Renal cortex interstitium (tissue), 11 donors: ENCODE data around the gene TP73. TPM values are rescaled to one million over a fixed set of nuclear protein-coding genes. Genes with fewer than 3 reads are reported as not detected.

Experiments used
- DNase-seq, 11 donors: peaks; one replicate each; pipeline ENCODE4 v3.0.0-alpha.2; 2013; ENCODE audit warnings: low read depth in 9 of 11, low spot score in 4 of 11; ENCODE audit errors: extremely low read depth in 1 of 11
- polyA plus RNA-seq, 3 donors: library from polyadenylated mRNA; unstranded; fragments of 120-200 nt; gene quantifications; one replicate each; pipeline ENCODE4 v1.2.1, GENCODE V29; 2013; ENCODE audit not compliant: insufficient read length in 3 of 3

Gene TP73
- polyA plus RNA-seq, 3 donors, result 0.37 to 0.73 (median 0.73) TPM

DNA sequence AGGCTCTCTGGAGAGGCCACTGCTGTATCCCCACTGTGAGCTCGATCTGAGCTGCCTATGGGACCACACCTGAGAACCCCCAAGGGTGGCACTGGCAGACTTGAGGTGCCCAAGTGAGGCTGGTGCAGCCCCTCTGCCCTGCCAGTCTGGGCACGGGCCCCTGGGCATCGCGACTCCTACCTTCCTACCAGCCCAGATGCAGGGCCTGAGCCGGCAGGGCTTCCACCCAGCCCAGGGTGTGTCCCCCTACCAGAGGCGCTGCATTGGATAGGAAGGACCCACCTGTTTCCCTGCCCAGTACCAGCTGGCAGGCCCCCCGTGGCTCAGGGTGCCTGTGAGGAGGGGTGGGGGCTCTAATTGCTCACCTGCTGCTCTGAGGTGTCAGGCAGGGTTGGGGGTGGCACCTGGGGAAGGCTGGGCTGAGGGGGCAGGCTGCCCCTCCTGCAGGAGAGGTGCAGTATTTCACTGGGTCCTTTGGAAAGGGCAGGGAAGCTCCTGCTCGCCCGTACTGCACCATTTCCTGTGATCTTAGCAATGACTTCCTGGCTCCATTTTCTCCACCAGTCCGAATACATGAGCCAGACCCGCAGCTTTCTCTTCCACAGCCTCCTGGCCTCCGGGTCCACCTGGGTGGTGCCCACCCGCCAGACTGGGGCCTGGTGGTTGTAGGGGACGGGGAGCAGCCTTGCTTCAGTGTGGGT lies 11.8 kb downstream of the TP73 start:
- DNase-seq, result no peak

DNA sequence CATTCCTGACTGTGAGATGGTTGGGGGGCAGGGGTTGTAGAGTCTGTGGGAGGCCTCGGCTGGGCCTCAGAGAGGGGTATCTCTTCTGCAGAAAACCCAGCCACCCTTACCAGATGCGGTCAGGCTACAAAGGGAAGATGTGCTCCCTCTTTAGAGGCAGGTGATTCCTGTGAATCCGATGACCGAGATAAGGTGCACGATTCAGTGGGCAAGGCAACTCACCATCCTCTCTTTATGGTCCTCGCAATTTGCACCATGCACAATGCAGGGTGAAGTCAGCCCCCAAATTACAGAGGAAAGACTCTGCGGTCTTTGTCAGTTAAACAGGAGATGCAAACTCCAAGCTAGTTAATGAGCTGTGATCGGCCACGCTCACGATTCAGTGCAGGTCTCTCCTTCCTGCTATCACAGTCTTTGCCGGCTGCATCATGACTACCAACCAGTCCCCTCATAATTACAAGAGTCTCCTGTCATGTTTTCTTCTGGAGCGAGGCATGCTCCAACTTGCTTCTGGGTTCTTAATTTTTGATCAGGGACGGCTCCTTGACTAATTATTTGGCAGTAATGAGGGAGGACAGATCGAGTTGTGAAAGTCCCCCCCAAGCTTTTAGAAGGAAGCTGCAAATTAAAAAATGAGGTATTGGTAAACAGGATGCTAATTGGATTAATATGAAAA lies 12.5 kb downstream of the TP73 start:
- DNase-seq, result no peak

DNA sequence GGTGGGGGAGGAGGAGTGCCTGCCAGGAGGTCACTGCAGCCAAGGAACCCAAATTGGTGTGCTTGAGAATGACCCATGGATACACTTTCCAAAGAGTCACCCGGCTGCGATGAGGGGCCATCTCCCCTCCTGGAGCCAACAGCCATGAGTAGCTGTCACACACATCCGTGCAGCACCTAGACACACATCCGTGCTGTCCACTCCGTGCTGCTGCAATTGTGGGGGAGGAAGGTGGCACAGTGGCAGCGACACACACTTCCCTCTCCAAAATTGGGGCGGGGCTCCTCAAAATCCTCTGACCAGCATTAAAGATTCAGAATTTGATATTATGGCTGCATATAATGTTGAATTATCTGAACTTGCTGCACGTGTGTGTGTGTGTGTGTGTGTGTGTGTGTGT lies 15.8 kb downstream of the TP73 start:
- DNase-seq, result no peak

DNA sequence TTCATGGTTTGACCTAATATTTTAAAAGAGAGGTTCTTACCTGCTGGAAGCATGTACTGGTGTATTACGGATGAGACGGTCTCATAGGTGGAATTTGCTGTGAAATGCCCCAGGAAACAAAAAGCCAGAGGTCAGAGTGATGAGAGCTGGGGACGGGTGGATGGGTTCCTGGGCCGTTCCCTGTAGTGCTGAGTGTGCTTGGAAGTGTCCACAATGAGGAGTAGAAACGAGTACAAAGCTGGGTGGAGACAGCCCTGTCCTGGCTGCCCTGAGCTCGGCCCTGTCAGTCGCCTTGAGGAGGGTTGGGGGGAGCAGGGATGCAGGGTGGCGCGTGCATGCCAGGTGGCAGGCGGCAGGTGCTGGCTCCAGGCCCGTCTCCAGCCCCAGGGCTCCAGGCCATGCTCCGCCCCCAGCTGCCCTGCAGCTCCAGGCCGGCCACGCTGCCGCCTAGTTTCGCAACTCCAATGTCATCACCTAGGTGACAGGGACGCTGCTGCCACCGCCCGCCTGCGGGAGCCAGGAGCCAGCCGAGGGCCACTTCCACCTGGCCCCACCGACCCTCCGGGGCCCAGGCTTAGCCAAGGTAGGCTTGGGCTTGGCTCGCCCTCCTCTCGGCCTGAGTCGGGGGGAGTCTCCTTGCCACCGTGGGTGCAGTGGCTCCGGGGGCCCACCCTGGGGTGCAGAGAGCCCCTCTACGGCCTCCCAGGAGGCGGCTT lies 16.4 kb downstream of the TP73 start:
- peak in 2 of 11 donors; percentile 37 to 48 for DNase-seq

DNA sequence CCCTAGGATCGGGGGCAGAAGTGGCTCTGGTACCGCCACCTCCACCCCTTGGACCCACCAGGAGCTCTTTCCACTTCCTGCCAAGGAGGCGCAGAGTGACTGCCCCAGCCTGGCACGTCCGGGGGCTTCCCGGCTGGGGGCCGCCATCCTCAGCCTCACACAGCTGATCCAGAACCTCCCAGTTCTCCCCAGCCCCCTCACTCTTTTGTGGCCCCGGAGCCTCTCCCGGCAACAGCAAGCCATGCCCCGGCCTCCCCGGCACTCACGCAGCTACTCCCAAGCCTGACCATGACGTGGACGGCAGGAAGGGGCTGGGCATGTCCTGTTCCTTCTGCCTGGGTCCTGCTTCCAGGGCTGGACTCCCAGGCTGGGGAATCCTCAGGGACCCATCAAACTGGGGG lies 17.1 kb downstream of the TP73 start:
- DNase-seq, result no peak

DNA sequence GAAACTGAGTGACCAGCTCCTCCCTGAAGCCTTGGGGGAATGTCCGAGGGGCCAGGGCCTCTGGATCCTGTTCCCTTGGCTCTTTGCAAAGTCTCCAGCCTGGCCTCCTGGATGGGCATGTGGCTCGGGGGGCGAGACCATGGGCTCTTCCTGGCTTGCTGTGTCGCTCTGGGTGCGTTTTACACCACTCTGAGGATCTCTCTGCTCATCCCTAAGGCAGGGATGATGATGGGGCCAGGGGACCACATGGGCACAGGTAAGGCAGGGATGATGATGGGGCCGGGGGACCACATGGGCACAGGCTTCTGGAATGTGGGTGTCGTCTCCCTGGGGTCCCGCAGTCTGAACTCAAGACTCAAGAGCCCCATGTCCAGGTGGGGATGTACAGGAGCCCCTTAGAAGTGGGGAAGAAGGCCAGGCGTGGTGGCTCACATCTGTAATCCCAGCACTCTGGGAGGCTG lies 17.7 kb downstream of the TP73 start:
- DNase-seq, result no peak

DNA sequence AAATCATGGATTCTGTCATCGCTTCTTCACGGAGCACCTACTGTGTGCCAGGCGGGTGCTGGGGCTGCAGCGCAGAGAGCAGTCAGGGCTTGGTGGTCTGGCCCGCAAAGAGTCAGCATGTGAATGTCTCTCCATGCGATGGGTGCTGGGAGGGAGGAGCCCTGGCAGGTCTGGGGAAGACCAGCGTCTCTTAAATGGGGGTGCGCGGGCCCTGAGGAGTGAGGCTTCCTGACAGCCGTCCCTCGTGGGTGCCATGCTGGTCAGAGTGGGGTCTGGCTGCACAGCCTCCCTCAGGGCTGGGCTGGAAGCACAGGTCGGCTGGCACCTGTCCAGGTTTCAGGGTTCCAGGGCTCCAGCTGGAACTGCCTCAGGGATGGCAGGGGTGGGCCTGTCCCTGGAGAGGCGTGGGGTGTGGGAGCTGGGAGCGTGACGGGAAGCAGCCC lies 18.5 kb downstream of the TP73 start:
- no peak for DNase-seq

DNA sequence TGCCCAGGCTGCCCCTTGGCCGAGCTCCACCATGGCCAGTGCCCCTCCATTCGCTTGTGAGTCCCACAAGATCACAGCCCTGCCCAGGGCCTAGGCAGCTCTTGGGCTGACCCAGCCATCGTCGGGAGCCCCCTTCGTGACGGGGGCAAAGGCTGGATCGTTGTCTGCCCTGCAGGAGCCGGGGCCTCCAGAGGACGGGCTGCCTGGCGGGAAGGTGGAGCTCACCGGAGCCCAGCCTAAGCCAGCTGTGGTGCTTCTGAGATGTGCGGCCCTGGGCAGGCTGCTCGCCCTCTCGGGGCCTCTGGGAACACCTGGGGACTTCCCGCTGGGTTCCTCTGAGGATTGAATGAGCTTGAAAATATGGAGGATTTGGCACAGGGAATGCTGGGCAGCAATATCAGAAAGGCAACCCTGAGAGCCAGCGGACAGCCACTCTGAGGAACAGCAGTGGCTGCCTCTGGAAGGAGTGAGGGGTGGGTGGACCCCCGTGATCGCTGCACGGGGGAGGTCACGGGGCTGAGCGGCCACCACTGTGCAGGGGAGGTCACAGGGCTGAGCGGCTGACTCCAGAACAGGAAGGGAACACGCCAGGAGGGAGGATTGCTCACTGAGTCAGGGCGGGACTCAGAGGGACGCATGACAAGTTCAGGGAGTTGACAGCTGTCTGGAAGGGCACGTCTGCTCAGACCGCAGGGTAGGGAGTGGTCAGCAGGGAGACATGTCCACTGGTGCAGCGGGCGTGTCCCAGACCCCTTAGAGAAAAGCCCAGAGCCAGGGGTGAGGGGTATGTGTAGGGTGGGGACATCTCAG lies 19.3 kb downstream of the TP73 start:
- no peak for DNase-seq

DNA sequence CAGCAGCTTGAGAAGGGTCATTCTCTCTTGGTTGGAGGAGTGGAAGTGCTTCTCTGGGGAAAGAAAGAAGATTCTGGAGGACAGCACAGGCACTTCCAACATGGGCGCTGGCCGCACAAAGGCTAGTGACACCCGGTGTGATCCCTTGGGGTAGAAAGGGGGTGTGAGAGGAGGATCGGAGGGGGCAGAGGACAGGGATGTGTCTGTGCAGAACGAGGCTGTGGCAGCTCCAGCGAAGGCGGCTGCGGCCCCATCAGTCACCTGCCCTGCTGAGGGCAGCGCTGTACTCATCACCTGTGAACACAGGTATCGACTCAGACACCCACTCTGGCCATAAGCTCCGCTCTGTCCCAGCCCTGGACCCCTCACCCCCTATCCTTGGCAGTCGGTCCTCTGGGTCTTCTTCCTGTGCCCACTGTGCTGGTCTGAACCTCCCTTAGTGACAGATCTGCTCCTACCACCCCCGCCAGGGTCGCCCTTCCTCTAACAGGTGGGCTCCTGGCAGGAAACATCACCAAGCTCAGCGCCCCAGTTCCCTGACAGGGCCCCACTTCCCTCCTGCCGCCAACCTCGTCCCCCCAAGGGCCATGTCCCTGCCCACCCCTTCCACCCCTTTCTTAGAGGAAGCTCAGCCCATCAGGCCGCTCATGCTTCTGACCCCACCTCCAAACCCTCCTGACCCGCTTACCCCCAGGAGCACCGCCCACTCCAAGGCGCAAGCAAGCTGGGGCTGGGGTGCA lies 20.1 kb downstream of the TP73 start:
- no peak for DNase-seq

DNA sequence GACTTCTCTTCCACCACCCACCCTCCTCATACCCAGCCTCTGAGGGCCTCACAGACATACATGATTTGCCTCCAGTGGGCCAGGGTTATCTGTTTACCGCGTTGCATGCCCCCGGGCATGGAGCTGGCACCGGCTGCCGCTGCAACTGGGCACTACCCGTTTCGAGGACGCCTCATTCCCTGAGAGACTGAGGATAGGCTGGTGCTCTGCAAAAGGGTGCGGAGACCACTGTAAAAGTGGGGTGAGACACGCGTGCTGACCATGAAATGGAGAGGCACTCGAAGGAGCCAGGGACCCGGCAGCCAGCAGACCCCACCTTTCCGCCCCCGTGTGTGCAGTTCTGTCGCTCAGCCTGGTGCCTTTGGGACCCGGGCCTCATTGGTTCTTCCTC lies 20.6 kb downstream of the TP73 start:
- DNase-seq, result no peak

DNA sequence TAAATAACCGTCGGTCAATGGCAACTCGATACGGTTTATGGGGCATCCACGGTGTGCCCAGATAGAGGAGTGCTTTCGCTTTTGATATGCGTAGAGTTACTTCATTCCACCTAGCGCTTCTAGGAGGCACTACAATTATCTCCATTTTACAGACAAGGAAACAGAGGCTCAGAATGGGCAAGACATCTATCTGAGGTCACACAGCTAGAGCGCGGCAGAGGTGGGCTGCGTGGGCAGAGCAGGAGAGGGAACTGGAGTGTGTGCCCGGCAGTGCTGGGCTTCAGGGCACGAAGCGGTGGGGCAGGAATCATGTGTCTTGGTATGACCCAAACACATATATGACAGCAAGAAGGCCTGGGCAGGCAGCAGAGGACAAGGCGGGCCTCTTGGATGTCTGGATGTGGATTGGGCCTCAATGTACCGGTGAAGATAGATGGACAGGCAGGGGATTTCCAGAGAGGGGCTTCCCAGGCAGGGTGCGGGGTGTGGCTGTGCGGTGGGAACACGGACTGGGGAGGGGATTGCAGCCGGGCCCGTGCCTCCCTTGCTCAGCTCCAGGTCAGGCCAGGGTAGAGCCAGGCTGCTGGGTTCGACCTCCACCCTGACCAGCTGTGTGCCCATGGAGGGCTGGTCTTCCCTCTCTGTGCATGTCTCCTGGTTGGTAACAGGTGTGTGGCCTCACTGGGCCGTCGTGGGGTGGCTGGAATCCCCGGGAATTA lies 21.2 kb downstream of the TP73 start:
- DNase-seq, result no peak

DNA sequence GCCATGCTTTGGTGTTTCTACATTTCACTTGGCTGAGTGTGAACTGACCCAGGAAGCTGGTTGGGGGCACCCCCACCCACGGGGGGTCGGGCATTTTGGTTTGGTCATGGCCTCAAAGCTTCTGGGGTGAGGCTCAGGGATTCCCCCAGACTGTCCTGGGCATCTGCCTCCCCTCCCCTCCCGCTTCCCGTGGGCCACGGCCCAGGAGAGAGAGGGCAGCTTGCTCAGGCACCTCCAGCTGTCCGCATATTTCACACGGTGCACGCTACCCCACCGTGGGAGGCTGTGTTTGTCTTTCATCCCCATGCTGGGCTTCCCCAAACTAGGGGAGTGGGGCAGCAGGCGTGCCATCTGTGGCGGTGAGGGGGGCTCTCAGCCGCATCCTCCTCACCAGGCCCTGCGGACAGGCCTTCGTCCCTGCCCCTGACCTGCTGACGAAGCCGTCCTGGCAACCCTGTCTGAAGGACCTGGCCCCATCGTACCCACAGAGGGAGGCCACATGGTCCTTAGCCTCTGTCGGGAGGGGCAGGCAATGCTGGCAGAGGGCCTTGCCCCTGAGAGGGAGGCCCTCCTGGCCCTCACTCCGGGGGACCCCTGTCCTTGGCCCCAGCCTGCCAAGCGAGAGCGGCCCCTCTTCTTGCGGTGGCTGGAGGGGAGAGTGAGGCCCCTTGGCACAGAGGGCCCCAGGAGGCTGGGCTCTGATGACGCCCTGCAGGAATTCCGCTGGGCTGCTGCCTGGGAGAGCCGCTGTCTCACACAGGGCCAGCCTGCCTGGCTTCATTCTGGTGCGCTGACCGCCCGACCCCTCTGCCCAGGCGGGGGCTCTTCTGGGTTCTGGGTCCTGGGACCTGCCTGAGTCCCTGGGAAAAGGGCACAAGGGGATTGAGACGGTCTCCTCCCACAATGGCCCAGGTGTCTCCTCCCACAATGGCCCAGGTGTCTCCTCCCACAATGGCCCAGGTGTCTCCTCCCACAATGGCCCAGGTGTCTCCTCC lies 22.1 kb downstream of the TP73 start:
- DNase-seq, result no peak

DNA sequence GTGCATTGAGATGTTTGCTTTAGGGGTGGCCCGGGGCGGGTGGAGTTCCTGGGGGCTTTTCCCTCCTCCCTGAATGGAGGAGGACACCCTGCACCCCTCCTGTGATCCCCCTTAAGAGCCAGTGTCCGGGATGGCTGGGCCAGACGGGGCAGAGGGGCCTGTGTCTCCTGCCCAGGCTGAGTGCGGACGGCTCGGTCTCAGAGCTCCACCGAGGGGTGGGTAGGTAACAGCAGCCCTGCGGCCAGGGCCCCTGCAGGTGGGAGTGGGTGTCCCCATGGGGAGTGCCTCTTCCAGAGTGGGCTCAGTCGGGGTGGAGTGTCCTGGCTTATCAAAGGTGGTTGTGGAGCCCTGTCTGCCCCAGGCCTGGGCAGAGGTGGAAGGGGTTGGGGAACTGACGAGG lies 23.1 kb downstream of the TP73 start:
- DNase-seq, result no peak

DNA sequence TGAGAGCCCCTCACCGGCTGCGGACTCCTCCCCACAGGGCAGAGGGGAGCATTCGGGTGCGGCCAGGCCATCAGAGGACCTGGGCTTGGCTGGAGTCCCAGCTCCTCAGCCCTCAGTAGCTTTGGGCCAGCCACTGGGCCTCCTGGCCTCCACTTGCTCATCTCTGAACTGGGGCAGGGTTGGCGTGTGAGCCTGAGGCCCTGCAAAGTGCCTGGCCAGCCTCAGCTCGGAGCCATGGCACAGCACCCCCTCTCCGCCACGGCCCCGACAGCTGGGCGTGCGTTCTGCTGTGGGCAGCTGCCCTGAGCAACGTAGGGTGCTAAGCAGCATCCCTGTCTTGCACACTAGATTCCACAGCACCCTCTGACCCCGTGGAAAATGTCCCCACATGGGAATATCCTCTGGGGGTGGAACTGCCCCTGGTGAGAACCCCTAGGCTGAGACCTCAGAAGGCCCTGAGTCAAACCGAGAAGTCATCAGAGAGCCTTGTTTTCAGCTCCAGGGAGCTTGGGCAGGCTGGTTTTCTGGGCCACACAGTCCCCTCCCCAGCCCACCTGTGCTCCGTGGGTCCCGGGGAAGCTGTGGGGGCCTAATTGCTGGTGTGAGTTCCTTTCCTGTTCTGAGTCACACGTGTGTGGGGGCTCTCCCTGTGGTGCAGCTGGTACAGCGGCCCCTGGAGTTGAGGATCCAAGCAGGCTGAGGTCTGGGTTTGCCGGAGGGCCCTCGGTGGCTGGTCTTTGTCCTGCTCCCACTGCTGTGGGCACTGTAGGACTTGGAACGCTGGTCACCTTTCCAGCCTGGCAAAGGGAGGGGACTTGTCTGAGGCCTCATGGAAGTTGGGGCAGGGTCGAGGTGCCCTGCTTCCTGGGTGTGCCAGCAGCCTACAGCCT lies 24.5 kb downstream of the TP73 start:
- DNase-seq, result no peak

DNA sequence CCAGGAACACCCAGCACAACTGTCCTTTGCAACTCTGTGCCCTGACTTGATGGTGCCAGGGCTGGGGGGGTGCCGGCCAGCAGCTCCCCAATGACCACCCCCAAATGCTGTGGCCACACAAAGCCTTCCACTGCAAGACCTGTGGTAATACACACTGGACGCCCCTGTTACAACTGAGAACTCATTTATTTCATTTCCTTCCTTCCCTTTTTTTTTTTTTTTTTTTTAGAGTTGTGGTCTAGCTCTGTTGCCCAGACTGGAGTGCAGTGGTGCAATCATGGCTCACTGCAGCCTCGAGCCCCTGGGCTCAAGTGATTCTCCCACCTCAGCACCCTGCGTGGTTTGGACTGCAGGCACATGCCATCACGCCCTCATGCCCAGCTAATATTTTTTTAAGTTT lies 25.2 kb downstream of the TP73 start:
- DNase-seq, result no peak
